Transverse colon (tissue), 4 donors: ENCODE data around the gene RMDN3. TPM values are rescaled to one million over a fixed set of nuclear protein-coding genes. Genes with fewer than 3 reads are reported as not detected.

Experiments
- DNase-seq: peaks from one replicate; pipeline ENCODE4 v3.0.0-alpha.2; 2019
- H3K27ac ChIP-seq, 4 donors: fragments of 200-600 bp; sonication (generic); 2 replicates each; pipeline ENCODE4 v1.5.1; 2016 to 2018; ENCODE audit warnings: inconsistent platforms in 4 of 4
- H3K27me3 ChIP-seq: fragments of 200-600 bp; sonication (generic); 2 replicates; pipeline ENCODE4 v1.5.1; 2017; ENCODE audit warnings: inconsistent platforms
- H3K36me3 ChIP-seq, 4 donors: fragments of 200-600 bp; sonication (generic); 2 replicates each; pipeline ENCODE4 v1.5.1; 2017 to 2019; ENCODE audit warnings: inconsistent platforms in 4 of 4
- H3K4me1 ChIP-seq, 4 donors: fragments of 200-600 bp; sonication (generic); 2 replicates each; pipeline ENCODE4 v1.5.1; 2017 to 2020; ENCODE audit warnings: inconsistent platforms in 4 of 4
- H3K4me3 ChIP-seq, 4 donors: fragments of 200-600 bp; sonication (generic); 1 replicate in 1 of 4; 2 replicates in 3 of 4; pipeline versions ENCODE4 v1.5.1 to v1.6.1; 2017 to 2019; ENCODE audit warnings: inconsistent platforms in 4 of 4
- H3K9me3 ChIP-seq, 2 donors: fragments of 200-600 bp; sonication (generic); 2 replicates each; pipeline ENCODE4 v1.5.1; 2017 to 2019; ENCODE audit warnings: inconsistent platforms in 2 of 2
- CTCF ChIP-seq, 5 experiments: fragments of 200-600 bp in 3 of 5; fragments of 450-650 bp in 2 of 5; sonication (generic) in 3 of 5; IDR thresholded peaks; 1 replicate in 2 of 5; 2 replicates in 3 of 5; pipeline ENCODE4 v1.5.1; 2016 to 2017; ENCODE audit warnings: antibody characterized with exemption in 5 of 5, inconsistent platforms in 3 of 5, mild to moderate bottlenecking in 2 of 5, moderate library complexity in 1 of 5
- EP300 ChIP-seq: sonication (generic); formaldehyde crosslinking; IDR thresholded peaks from one replicate; pipeline ENCODE4 v1.6.1; 2017; ENCODE audit warnings: antibody characterized with exemption, low read depth
- POLR2A ChIP-seq: fragments of 450-650 bp; IDR thresholded peaks from one replicate; pipeline ENCODE4 v1.6.1; 2016; ENCODE audit warnings: antibody characterized with exemption, mild to moderate bottlenecking, moderate library complexity
- POLR2AphosphoS5 ChIP-seq, 3 donors: sonication (generic); formaldehyde crosslinking; IDR thresholded peaks; one replicate each; pipeline ENCODE4 v1.6.1; 2016; ENCODE audit warnings: antibody characterized with exemption in 3 of 3
- WGBS, 2 donors: methylation state at CpG; one replicate each; pipeline ENCODE4 v1.1.5; 2018; ENCODE audit warnings: low coverage in 1 of 2; 5-methylcytosine and 5-hydroxymethylcytosine counted together
- in situ Hi-C, 4 donors: fragments of 200-750 bp; cut with MboI; loops; one replicate each; pipeline versions ENCODE4 v1.15.0 to v1.15.1; 2017; ENCODE audit warnings: low sequenced_read_pairs in 3 of 4, low pct_ligation_motif_present in 1 of 4, low pct_unique_long_range_greater_than_20kb in 1 of 4
- intact Hi-C: fragments of 100-400 bp; cut with DNase I; formaldehyde crosslinking; loops from one replicate; pipeline ENCODE4 v1.15.1; 2023; ENCODE audit warnings: low total_unique reads
- total RNA-seq, 4 donors: library from RNA; depleted of rRNA; stranded (reverse); fragments of >200 nt; gene quantifications; one replicate each; pipeline ENCODE4 v1.1.0, GENCODE V29; 2016

RMDN3 gene
- total RNA-seq, 4 donors from 2014 or later = 16.5 to 131 (median 32.7) TPM

- Histone ChIP-seq H3K36me3 (peaks cover 0 to 66% (median 31%) of the 10 kb centered on the region in 4 donors), H3K4me1 (no peaks in the 10 kb centered on the region), H3K9me3 (no peaks in the 10 kb centered on the region), H3K27me3 (no peaks in the 10 kb centered on the region), H3K27ac (no peak overlapping the region), H3K4me3 (no peak overlapping the region)
- TF ChIP-seq EP300 (no peak), POLR2A (no peak), CTCF (IDR thresholded peaks at IDR 0.05) (no peak), POLR2AphosphoS5 (IDR thresholded peaks at IDR 0.05) (no peak)
- WGBS, 2 donors = 70 to 100% methylated on average over 1 to 2 of the region's 2 CpGs
- in situ Hi-C loops = no loop called here
- no peak for DNase-seq
- intact Hi-C loops = no loop called here
These were observed 16.0 kb downstream of the RMDN3 start for GRCh38 chr15:40739047-40739446.

DNA sequence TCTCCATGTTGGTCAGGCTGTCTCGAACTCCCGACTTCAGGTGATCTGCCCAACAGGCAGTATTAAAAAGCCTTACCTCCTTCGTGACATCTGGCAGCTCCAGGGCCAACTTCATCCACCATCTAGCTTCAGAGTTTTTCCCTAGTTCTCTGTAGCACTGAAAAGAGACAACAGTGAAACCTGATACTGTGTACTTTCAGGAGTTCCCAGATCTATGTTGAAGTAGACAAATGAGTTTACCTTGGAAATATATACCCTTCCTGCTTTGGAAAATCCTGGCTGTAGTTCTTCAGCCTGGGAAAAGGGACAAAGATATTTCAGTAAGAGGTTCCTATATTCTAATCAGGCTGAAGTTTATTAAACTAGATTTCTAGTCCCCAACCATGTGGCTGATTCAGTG, 18.0 kb downstream of the RMDN3 start:
- H3K36me3 ChIP-seq = peaks cover 0 to 57% (median 28%) of the 10 kb centered on the region in 4 donors
- no peak overlapping the region for H3K4me3 ChIP-seq
- no peak for DNase-seq
- H3K9me3 ChIP-seq = no peaks in the 10 kb centered on the region
- intact Hi-C loops = no loop called here
- in situ Hi-C loops = no loop called here
- H3K4me1 ChIP-seq = no peaks in the 10 kb centered on the region
- no peak for TF ChIP-seq CTCF (IDR thresholded peaks at IDR 0.05)
- TF ChIP-seq POLR2A = no peak
- no peak for TF ChIP-seq EP300
- no peak for TF ChIP-seq POLR2AphosphoS5 (IDR thresholded peaks at IDR 0.05)
- H3K27me3 ChIP-seq = no peaks in the 10 kb centered on the region
- H3K27ac ChIP-seq = no peak overlapping the region
- WGBS, 2 donors = 97% methylated on average over 3 of the region's 3 CpGs; no CpG with 5 or more reads in 1 of the 2 donors

- TF ChIP-seq POLR2AphosphoS5 (IDR thresholded peaks at IDR 0.05) = no peak
- 88 to 94% methylated on average over 3 to 4 of the region's 4 CpGs for WGBS, 2 donors
- H3K27ac ChIP-seq = no peak overlapping the region
- in situ Hi-C loops = no loop called here
- H3K4me1 ChIP-seq = no peaks in the 10 kb centered on the region
- intact Hi-C loops = no loop called here
- H3K27me3 ChIP-seq = no peaks in the 10 kb centered on the region
- no peak overlapping the region for H3K4me3 ChIP-seq
- no peak for DNase-seq
- no peaks in the 10 kb centered on the region for H3K9me3 ChIP-seq
- H3K36me3 ChIP-seq = peaks cover 0 to 57% (median 28%) of the 10 kb centered on the region in 4 donors
These were observed 18.5 kb downstream of the RMDN3 start for GRCh38 chr15:40736575-40736974.

GRCh38 chr15:40731034-40731433, 24.0 kb downstream of the RMDN3 start:
- Histone ChIP-seq H3K4me1 (no peaks in the 10 kb centered on the region), H3K9me3 (no peaks in the 10 kb centered on the region), H3K27ac (no peak overlapping the region), H3K27me3 (no peaks in the 10 kb centered on the region), H3K4me3 (no peak overlapping the region), H3K36me3 (peaks cover 0 to 14% (median 5%) of the 10 kb centered on the region in 4 donors)
- no peak for DNase-seq
- intact Hi-C loops (no loop called here), in situ Hi-C loops (no loop called here)
- TF ChIP-seq CTCF (IDR thresholded peaks at IDR 0.05) (no peak), POLR2A (no peak), POLR2AphosphoS5 (IDR thresholded peaks at IDR 0.05) (no peak), EP300 (no peak)
- 87 to 92% methylated on average over 3 of the region's 3 CpGs for WGBS, 2 donors

DNA sequence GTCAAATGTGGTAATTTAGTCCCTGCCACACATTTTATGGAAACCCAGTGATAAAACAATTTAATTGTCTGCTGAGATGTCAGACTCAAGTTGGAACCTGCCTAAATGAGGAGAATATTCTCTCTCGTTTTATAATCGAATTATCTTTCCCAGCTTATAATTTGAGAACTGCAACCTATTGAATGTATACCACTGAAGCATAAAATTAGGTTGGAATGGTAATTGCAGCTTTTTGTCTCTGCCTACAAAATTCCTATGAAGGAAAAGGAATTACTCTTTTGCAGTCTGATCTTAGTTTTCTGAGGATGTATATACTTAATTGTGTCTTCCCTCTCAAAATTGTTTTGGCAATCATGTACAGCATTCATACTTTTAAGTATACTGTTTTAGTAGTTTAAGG, 31.1 kb downstream of the RMDN3 start:
- no peaks in the 10 kb centered on the region for H3K36me3 ChIP-seq
- no peak overlapping the region for H3K27ac ChIP-seq
- H3K4me1 ChIP-seq = no peaks in the 10 kb centered on the region
- 77 to 82% methylated on average over 2 of the region's 2 CpGs for WGBS, 2 donors
- no peaks in the 10 kb centered on the region for H3K9me3 ChIP-seq
- no peak for DNase-seq
- no peak overlapping the region for H3K4me3 ChIP-seq
- intact Hi-C loops = no loop called here
- H3K27me3 ChIP-seq = no peaks in the 10 kb centered on the region
- no peak for TF ChIP-seq POLR2AphosphoS5 (IDR thresholded peaks at IDR 0.05)
- no peak for TF ChIP-seq POLR2A
- no peak for TF ChIP-seq EP300
- no peak for TF ChIP-seq CTCF (IDR thresholded peaks at IDR 0.05)
- in situ Hi-C loops = no loop called here
